ENCODE measurements around the gene CCRL2. TPM values are rescaled to one million over a fixed set of nuclear protein-coding genes. Genes with fewer than 3 reads are reported as not detected.

Gene CCRL2
- polyA plus RNA-seq, 4 donors = 0.81 to 1.2 (median 1.00) TPM

- no peak for DNase-seq (ENCODE audit: low read depth in 4 of 4, low spot score in 2 of 4)
These were observed 48.4 kb downstream of the CCRL2 start for GRCh38 chr3:46455231-46456115.

- no peak for DNase-seq (ENCODE audit: low read depth in 4 of 4, low spot score in 2 of 4)
These were observed 49.1 kb downstream of the CCRL2 start for GRCh38 chr3:46456118-46456517.

Other genes with a start within 250 kb of the CCRL2 start
- gene CCR1, start 198.9 kb upstream of the CCRL2 start, polyA plus RNA-seq (ENCODE audit: insufficient read length in 4 of 4) = 1 to 10 TPM; 1.4 to 2.4 (median 2.2) TPM
- under 1 TPM in 1 of 4 donors, not detected in 3; 0.08 TPM for gene CCR3, start 164.8 kb upstream of the CCRL2 start, polyA plus RNA-seq (ENCODE audit: insufficient read length in 4 of 4)
- gene CCR2, start 53.1 kb upstream of the CCRL2 start, polyA plus RNA-seq (ENCODE audit: insufficient read length in 4 of 4) = 1 to 10 TPM in 3 of 4 donors, under 1 TPM in 1; 0.51 to 1.9 (median 1.7) TPM
- gene CCR5, start 36.3 kb upstream of the CCRL2 start, polyA plus RNA-seq (ENCODE audit: insufficient read length in 4 of 4) = under 1 TPM; 0.17 to 0.48 (median 0.43) TPM
- gene LTF, start 57.6 kb downstream of the CCRL2 start, polyA plus RNA-seq (ENCODE audit: insufficient read length in 4 of 4) = 1 to 10 TPM; 1.6 to 3.6 (median 2.6) TPM
- not detected for gene RTP3, start 90.7 kb downstream of the CCRL2 start, polyA plus RNA-seq (ENCODE audit: insufficient read length in 4 of 4)
- 1 to 10 TPM; 1.7 to 2.5 (median 2.2) TPM for gene LRRC2, start 159.0 kb downstream of the CCRL2 start, polyA plus RNA-seq (ENCODE audit: insufficient read length in 4 of 4)
- gene FAM240A, start 205.3 kb downstream of the CCRL2 start, polyA plus RNA-seq (ENCODE audit: insufficient read length in 4 of 4) = under 1 TPM in 2 of 4 donors, not detected in 2; 0.11 to 0.14 TPM